Right renal pelvis (tissue), 4 donors: Measurements from ENCODE around the gene MARVELD1. TPM values are rescaled to one million over a fixed set of nuclear protein-coding genes. Genes with fewer than 3 reads are reported as not detected.
"Not testable (repeated sequence)": the region's sequence is repeated elsewhere in the genome, so short reads cannot be mapped to it uniquely, and the experiment has no call there.

Source experiments
- DNase-seq, 4 donors: peaks; one replicate each; pipeline ENCODE4 v3.0.0-alpha.2; 2013; ENCODE audit warnings: low read depth in 4 of 4, low spot score in 3 of 4, missing footprints in 1 of 4
- polyA plus RNA-seq, 4 donors: library from polyadenylated mRNA; unstranded; fragments of 120-200 nt; gene quantifications; one replicate each; pipeline ENCODE4 v1.2.1, GENCODE V29; 2013; ENCODE audit not compliant: insufficient read length in 4 of 4

MARVELD1 gene
- polyA plus RNA-seq, 4 donors, result 48.2 to 55.3 (median 51.1) TPM

GRCh38 chr10:97689559-97690020, 23.9 kb upstream of the MARVELD1 start:
- DNase-seq, result no peak

DNA sequence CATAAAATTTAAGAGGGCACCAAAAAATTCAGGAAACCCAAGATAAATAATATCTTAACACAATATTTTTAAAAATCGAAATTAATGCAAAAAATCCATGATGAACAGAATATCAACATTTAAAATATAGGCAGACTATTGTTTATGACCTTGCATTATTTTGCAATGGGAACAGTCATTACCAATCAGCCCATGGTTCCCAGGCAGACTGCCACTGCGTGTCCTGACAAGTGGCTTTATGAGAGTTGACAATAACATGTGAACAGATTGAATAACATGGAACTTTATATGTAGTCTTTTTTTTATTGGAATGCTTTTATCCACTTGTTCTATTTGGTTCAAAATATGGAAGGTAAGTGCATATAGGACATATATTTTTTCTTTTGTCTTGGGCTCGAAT, 23.4 kb upstream of the MARVELD1 start:
- no peak for DNase-seq

DNA sequence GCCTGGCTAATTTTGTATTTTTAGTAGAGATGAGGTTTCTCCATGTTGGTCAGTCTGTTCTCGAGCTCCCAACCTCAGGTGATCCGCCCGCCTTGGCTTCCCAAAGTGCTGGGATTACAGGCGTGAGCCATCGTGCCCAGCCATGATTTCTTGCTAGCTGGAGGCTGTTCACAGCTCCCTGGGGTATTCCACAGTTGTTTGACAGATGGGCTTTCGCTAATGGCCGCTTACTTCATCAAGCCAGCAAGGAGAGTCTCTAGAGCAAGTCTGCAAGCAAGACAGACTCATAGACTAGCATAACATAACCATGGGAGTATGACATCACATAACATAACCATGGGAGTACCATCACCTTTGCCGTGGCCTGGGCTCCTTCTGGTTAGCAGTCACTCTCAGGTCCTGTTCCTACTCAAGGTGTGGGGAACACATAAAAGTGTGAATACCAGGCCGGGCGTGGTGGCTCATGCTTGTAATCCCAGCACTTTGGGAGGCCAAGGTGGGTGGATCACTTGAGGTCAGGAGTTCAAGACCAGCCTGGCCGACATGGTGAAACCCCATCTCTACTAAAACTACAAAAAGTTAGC, 15.4 kb upstream of the MARVELD1 start:
- DNase-seq, result not testable (repeated sequence)

DNA sequence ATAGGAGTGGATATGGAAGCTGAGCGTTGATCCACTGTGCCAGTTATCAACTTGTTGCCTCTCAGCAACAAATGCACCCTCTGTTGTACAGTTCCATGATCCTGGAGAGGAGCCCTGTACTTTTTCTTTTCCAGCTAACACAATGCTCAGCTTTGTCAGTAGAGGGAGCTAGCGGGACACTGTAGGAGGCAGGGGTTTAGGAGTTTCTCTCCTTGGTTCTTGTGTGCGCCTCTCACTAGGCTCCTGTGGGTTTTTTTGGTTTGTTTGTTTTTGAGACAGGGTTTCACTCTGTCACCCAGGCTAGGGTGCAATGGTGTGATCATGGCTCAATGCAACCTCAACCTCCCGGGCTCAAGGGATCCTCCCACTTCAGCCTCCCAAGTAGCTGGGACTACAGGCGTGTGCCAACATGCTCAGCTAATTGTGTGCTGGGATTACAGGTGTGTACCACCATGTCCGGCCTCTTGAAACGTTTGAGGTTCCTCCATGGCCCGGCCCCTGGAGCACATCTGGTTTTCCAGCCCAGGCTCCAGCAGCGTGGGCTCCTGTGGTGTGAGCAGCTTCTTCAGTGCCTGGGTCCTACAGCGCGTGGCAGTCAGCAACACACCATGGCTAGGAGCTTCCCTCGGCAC, 12.0 kb upstream of the MARVELD1 start:
- DNase-seq, result peak in 2 of 4 donors; percentile 49 to 57

DNA sequence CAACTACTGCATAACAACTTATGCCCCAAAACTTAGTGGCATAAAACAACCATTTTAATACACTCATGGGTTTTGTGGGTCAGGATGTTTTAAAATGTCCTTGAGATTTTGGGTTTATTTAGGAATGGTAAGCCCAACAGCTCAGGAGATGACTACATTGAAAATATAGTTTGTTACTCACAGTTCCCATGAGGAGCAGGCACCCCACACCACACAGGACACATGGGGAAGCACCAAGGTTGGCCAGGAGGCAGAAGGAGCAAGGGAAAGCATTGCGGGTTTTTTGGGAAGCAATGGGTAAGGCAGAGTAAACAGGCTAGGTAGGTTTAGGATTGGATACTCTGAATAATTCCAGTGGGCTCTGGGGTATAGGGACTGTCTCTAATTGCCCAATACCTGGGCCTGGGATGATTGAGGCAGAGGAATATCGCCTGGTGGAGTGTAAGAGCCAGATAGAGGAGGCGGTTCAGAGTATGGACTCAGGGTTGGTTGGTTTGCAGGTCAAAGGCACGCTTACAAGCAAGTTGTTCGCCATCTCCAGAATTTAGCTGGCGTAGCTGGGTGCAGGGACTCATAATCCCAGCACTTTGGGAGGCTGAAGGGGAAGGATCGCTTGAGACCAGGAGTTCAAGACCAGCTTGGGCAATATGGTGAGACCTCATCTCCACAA, 10.0 kb upstream of the MARVELD1 start:
- no peak for DNase-seq

- DNase-seq, result no peak
Observed at GRCh38 chr10:97704341-97704740, 9.2 kb upstream of the MARVELD1 start.

DNA sequence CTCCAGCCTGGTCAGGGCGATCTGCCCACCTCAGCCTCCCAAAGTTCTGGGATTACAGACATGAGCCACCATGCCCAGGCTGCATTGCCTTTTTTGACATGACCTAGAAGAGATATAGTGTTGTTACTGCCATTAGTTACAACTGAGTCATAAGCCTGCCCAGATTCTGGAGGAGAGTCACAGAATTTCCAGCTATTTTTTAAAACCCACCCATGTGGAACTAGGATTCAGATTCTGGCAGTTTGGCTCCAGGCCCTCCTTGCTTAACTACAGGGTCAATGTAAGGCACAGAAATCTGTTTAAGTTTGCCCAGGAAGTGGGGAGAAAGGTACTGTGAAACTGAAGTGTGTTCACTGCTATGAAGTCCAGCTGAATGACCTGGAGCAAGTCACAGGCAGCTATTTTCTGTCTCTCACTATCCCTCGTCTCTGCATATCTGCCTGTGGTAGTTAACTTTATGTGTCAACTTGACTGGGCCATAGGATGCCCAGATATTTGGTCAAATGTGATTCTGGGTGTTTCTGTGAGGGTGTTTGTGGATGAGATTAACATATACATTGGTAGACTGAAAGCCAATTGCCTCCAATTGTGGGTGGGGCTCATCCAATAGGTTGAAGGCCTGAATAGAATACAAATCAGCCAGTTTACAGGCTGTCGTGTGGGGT, 8.4 kb upstream of the MARVELD1 start:
- DNase-seq, result no peak

DNA sequence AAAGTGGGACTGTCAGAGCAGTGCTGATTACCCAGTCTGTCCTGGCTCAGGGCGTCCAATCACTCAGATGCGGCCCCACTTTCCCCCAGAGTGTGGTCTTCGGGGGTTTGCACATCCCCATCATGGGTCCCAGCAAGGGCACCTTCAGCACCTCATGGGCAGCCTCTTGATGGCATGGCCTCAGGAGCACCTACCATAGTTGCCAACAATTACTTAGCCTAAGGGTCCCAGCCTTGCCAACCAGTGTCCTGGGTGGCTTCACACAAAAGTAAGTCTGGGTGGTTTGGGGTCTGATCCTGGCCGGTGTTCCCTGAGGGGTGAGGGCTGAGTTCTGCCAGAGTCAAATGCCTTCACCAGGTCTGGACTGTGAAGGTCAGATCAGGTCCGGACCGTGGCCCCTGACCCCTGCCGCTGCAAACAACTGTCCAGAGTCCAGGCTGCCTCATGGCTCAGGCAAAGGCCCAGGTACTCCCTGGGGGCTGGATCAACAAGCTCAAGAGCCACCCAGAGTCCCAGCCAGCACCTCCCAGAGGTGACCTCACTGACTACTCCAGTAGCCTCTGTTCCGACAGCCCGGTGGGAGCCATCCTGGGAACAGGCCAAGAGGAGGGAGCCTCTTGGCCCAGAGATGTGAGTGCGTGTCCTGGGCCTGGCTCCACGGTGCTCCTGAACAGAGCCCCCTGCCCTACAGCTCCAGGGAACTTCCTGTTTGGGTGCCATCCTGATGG, 6.2 kb upstream of the MARVELD1 start:
- no peak for DNase-seq

GRCh38 chr10:97708167-97708566, 5.4 kb upstream of the MARVELD1 start:
- no peak for DNase-seq

DNA sequence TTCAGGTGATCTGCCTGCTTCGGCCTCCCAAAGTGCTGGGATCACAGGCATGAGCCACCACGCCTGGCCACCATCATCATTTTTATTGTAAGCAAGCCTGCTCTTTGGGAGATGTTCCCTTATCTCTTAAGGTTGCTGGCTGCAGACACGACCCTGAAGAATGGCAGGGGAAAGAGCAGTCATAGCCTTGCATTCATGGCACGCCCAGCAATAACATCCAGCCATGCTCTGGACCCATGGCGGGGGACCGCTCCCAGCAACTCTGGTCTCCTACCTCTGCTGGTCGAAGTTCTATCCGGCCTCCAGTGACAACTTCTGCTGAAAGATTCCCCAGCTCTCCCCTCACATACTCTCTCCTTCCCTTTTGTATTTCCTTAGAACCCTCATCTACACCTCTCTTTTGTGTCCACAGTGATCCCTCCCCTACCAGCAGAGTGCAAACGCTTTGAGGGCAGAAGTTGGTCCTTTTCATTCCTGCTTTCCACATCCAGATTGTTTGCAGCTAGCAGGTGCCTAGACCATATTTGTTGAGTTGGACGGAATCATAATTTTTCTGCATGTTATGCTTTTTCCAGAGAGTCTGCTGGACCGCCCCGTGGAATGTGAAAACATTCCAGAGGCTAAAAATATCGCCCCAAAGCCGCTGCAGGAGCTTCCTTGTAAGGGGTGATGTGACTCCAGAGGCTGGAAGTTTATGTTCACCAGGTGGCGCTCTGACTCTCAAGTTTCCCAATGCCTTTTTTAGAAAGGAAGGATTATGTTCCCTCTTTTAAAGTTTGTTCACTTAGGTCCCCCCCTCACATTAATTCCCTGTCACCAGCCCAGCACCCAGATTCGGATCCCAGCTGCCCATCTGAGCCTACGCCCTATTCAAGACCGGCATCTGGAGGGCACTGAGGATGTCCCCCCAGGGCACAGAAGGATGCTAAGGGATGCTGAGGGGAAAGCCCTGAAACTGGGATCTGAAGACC, 4.3 kb upstream of the MARVELD1 start:
- DNase-seq, result peak in 1 of 4 donors; percentile 59

DNA sequence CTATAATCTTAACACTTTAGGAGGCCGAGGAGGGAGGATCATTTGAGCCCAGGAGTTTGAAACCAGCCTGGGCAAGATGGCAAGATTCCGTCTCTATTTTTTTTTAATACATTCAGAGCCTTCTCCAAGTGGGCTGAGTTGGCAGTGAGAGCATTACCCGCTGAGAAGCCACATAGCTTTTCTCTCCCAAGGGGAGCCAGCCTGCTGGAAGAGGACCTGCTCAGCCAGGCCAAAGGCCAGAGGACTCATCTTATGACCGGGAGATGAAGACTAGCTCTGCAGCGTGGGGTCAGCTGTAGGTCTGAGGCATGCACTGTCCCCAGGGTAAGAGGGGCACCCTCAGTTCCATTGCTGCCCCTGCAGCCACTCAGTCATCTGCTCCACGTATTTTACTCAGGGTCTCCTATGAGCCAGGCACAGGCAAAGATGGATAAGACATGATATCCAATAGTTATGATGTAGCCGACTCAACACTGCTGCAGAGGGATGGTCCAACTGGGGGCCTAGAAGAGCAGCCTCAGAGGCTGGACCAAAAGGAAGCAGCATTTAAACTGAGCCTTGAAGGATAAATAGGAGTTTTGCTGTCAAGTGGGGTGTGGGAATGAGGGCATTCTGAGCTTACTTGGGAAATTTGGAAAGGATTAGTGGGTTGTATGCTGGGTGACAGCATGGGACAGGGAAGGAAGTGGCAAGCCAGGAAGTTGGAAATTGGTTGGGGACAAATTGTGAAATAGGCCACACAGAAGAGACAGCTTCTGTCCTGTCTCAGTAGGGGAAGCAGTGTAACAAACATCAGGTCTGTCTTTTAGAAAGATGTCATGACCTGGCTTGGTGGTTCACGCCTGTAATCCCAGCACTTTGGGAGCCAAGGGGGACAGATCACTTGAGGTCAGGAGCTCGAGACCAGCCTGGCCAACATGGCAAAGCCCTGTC, 1.6 kb upstream of the MARVELD1 start:
- DNase-seq, result no peak

DNA sequence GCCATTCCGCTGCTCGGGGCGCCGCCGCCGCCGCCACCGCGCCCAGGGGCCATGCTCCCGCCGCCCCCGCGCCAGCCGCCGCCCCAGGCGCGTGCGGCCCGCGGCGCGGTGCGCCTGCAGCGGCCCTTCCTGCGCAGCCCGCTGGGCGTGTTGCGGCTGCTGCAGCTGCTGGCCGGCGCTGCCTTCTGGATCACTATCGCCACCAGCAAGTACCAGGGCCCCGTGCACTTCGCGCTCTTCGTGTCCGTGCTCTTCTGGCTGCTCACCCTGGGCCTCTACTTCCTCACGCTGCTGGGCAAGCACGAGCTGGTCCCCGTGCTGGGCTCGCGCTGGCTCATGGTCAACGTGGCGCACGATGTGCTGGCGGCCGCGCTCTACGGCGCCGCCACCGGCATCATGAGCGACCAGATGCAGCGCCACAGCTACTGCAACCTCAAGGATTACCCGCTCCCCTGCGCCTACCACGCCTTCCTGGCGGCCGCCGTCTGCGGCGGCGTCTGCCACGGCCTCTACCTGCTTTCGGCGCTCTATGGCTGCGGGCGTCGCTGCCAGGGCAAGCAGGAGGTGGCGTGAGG, 383 bp downstream of the MARVELD1 start:
- DNase-seq, result peak in 2 of 4 donors; percentile 47 to 73

DNA sequence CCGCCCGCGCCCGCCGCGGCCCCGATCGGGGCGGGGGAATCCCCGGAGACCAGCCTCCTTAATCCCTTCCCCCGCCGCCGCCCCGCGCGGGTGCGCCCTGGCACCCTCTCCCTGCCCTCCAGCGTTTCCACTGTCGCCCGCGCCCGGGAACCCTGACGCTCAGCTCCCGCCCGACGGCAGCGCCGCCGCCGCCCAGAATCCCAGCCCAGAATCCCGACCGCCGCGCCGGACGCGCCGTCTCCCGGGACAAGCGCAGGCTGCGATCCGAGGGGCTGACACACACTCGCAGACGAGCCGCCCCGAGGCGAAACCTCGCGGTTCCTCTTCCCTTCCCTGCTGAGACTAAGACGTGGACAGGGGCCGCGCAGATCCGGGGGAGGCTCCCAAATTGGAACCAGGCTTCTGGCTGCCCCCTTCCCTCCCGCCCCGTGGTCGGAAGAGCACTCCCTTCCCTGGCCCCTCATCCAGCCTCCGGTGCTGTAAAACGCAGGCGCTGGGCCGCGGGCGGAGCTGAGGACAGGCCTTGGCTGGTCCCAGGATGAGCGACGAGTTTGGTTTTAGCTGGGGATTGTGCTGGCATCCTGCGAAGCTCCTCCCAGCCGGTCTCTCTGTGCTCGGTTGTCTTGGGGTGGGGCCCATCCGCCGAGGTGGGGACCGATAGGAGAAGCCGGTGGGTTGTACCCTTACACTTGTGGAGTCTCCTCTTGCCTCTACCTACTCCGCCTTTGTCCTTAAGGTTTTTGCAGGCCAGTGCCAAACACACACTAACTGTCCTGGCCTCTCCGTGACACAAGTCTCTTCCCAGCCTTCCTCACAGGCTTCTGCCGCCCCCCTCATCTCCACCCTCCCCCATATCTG, 1.1 kb downstream of the MARVELD1 start:
- DNase-seq, result peak in 1 of 4 donors; percentile 27

DNA sequence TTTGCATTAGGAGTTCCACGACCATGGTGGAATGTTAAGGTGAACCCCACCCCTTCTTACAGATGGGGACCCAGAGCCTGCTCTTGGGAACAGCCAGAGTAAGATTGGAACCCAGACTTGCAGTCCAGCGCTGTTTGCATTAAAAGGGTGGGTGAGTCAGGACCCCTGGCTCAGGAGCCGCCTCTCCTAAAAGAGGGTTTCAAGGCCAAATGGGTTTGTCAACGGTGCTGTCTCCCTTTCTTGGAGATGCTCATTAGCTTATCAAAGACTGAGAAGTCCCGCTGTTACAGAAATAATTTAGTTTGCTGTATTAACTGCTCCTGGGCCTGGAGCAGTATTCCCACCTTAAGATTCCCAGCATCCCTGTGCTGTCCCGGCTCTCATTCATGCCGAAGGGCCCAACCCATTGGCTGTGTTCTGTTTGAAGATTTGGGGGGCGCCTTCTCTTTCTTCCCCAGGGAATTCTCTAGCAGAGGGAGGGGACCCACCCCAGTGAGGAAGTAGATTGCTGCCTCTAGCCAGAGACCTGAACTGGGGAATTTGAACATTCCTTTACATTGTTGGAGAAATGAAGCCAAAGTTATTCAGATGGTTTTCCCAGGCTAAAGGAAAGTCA, 1.8 kb downstream of the MARVELD1 start:
- no peak for DNase-seq

DNA sequence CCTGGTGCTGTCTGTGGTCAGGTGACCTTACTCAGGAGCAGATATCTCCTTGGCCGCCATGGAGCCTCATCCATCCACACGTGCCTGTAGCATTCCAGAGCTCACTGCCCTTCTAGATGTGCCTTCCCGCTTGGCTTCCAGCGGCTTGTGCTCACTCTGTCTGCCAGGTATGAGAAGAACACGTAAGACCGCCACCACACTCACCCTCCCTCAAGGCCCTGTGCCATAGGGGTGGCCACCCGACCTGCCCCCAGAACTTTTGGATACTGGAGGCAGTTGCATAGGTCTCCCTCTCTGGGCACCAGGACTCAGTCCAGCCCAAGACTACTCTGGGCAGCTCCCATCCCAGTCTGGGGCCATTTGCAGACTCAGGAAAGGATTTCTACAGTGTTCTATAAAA, 4.1 kb downstream of the MARVELD1 start:
- no peak for DNase-seq

DNA sequence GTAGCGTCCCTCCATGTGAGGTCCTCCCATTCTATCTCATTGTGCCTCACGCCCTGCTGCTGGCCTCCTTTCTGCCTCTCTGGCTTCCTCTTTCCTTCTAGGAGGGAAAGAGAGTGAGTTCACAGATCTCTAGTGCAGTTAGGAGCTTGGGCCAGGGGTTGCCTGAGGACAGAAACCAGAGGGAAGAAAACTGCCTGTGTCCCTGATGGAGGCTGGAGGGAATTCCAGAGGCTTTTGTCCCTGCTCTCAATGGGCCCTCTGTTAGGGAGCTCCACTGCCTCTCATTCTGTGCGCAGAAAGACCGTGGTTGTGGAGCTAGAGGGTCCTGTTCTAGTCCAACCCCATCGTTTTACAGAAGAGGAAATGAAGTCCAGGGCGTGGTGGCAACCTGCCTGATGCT, 4.6 kb downstream of the MARVELD1 start:
- no peak for DNase-seq

DNA sequence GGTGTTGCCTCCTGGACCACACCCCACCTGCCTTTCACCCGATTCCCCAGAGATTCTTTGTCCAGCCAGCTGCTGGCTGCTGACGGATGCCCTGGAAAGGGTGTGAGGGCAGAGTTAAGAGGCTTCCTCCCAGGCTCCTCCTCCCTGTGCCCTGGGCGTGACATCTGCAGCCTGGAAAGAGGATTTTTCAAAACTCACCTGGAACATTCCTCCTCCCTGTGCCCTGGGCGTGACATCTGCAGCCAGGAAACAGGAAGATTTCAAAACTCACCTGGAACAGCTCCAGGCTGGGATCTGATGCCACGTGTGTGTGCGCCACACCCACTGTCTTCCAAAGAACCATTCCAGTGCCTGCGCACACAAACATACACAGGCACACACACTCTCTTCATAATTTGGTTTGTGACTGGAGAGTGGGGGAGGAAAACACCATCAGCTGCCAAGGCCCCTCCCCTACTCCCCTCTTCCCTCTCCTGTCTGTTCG, 5.2 kb downstream of the MARVELD1 start:
- DNase-seq, result no peak
